ENCODE results near the gene UFSP1. TPM values are rescaled to one million over a fixed set of nuclear protein-coding genes. Genes with fewer than 3 reads are reported as not detected.
A peak's percentile ranks its signal among the peaks of the same experiment; 100 is the strongest.
"Not testable (repeated sequence)": the region's sequence is repeated elsewhere in the genome, so short reads cannot be mapped to it uniquely, and the experiment has no call there.

The UFSP1 gene
- 1 to 10 TPM; 2.0 to 7.1 (median 4.0) TPM for total RNA-seq

GRCh38 chr7:100888988-100889750 lies at the start of gene UFSP1:
Gene UFSP1, minus strand, starts transcription at chr7:100889715. Its CDS starts 444 bp downstream, at chr7:100889271.
- intact Hi-C loops (cut with DNase I; ENCODE audit: low total_unique reads) = loop anchor here (1.0 kb wide), 1 partner anchor 14 kb away; the partner anchor contains the start of gene SRRT
- ATAC-seq (peak; percentile 49 to 59), DNase-seq (peak in 1 of 2 donors; percentile 46)
- no peaks in the 10 kb centered on the region for H3K9me3 ChIP-seq
- H3K27ac ChIP-seq = peak within 1 kb of the TSS; percentile 95 to 99 (median 97)
- peaks cover 0 to 45% of the 10 kb centered on the region in 2 donors for H3K36me3 ChIP-seq
- peak in 1 of 5 experiments; percentile 10 for TF ChIP-seq CTCF (IDR thresholded peaks at IDR 0.05 in 4 of 5, conservative IDR thresholded peaks at IDR 0.05 in 1 of 5)
- TF ChIP-seq POLR2A (IDR thresholded peaks at IDR 0.05) = no peak
- H3K27me3 ChIP-seq = no peaks in the 10 kb centered on the region
- H3K4me3 ChIP-seq = peak within 1 kb of the TSS; percentile 69 to 89 (median 85)
- H3K4me1 ChIP-seq = peaks cover 22 to 40% of the 10 kb centered on the region in 2 donors
- in situ Hi-C loops (cut with MboI; ENCODE audit: low sequenced_read_pairs in 4 of 4) = no loop called here

- DNase-seq = not testable (repeated sequence)
Measured at GRCh38 chr7:100936167-100936566, 46.7 kb upstream of the UFSP1 start.

GRCh38 chr7:100935381-100935780 lies 45.9 kb upstream of the UFSP1 start:
- ATAC-seq; H3K27ac ChIP-seq; in situ Hi-C loops (cut with MboI; ENCODE audit: low sequenced_read_pairs in 4 of 4); DNase-seq; intact Hi-C loops (cut with DNase I; ENCODE audit: low total_unique reads); H3K4me1 ChIP-seq; H3K4me3 ChIP-seq; H3K36me3 ChIP-seq; H3K27me3 ChIP-seq; H3K9me3 ChIP-seq: not testable (repeated sequence)

More at GRCh38 chr7:100936167-100936566, 46.7 kb upstream of the UFSP1 start:
- in situ Hi-C loops (cut with MboI; ENCODE audit: low sequenced_read_pairs in 4 of 4); H3K4me3 ChIP-seq; H3K9me3 ChIP-seq; intact Hi-C loops (cut with DNase I; ENCODE audit: low total_unique reads); H3K27ac ChIP-seq; ATAC-seq; H3K27me3 ChIP-seq; H3K36me3 ChIP-seq; H3K4me1 ChIP-seq: not testable (repeated sequence)

GRCh38 chr7:100933734-100934133 lies 44.2 kb upstream of the UFSP1 start:
- no peaks in the 10 kb centered on the region for H3K27me3 ChIP-seq
- in situ Hi-C loops (cut with MboI; ENCODE audit: low sequenced_read_pairs in 4 of 4) = no loop called here
- no peak overlapping the region for H3K4me3 ChIP-seq
- H3K4me1 ChIP-seq = no peaks in the 10 kb centered on the region
- no peak overlapping the region for H3K27ac ChIP-seq
- H3K36me3 ChIP-seq = no peaks in the 10 kb centered on the region
- no peak for ATAC-seq
- no peaks in the 10 kb centered on the region for H3K9me3 ChIP-seq
- intact Hi-C loops (cut with DNase I; ENCODE audit: low total_unique reads) = no loop called here
- no peak for DNase-seq
- TF ChIP-seq POLR2A (IDR thresholded peaks at IDR 0.05) (no peak), CTCF (IDR thresholded peaks at IDR 0.05 in 4 of 5, conservative IDR thresholded peaks at IDR 0.05 in 1 of 5) (no peak)

- intact Hi-C loops (cut with DNase I; ENCODE audit: low total_unique reads) (no loop called here), in situ Hi-C loops (cut with MboI; ENCODE audit: low sequenced_read_pairs in 4 of 4) (no loop called here)
- TF ChIP-seq POLR2A (IDR thresholded peaks at IDR 0.05) (no peak), CTCF (IDR thresholded peaks at IDR 0.05 in 4 of 5, conservative IDR thresholded peaks at IDR 0.05 in 1 of 5) (no peak)
- no peaks in the 10 kb centered on the region for H3K36me3 ChIP-seq
- no peaks in the 10 kb centered on the region for H3K4me1 ChIP-seq
- no peaks in the 10 kb centered on the region for H3K27me3 ChIP-seq
- DNase-seq (no peak), ATAC-seq (no peak)
- H3K4me3 ChIP-seq = no peak overlapping the region
- H3K9me3 ChIP-seq = no peaks in the 10 kb centered on the region
- H3K27ac ChIP-seq = no peak overlapping the region
Measured at GRCh38 chr7:100929808-100930174, 40.3 kb upstream of the UFSP1 start.

- ATAC-seq; in situ Hi-C loops (cut with MboI; ENCODE audit: low sequenced_read_pairs in 4 of 4); H3K4me1 ChIP-seq; H3K4me3 ChIP-seq; H3K27ac ChIP-seq; intact Hi-C loops (cut with DNase I; ENCODE audit: low total_unique reads); DNase-seq; H3K9me3 ChIP-seq; H3K27me3 ChIP-seq; H3K36me3 ChIP-seq: not testable (repeated sequence)
Measured at GRCh38 chr7:100923616-100924015, 34.1 kb upstream of the UFSP1 start.

Data from gastrocnemius medialis (tissue), 4 donors.